Measurements from ENCODE around the gene SLC17A5.

GRCh38 chr6:73690056-73690455 is 36.3 kb upstream of the SLC17A5 start:
- TF ChIP-seq CTCF (IDR thresholded peaks at IDR 0.05; ENCODE audit: low read length): no peak
- TF ChIP-seq EZH2 (IDR thresholded peaks at IDR 0.05; ENCODE audit: borderline replicate concordance, low read length): no peak

All from OCI-LY1 (cell line).